Fibroblast of lung (primary cell): ENCODE results near the gene ALDH3A1. TPM values are rescaled to one million over a fixed set of nuclear protein-coding genes. Genes with fewer than 3 reads are reported as not detected.

Source experiments
- DNase-seq, 2 donors: peaks; one replicate each; pipeline versions ENCODE4 v3.0.0 to v3.0.0-alpha.2; 2010; ENCODE audit warnings: low read depth in 2 of 2
- H2AFZ ChIP-seq: 2 replicates; pipeline ENCODE4 v1.5.1; 2012; ENCODE audit warnings: low read length, control low read depth, inconsistent platforms
- H3K27ac ChIP-seq: 2 replicates; pipeline ENCODE4 v1.5.1; 2011; ENCODE audit warnings: low read length, control low read depth; ENCODE audit not compliant: insufficient read depth
- H3K27me3 ChIP-seq: 2 replicates; pipeline ENCODE4 v1.5.1; 2011; ENCODE audit warnings: mild to moderate bottlenecking, low read length; ENCODE audit not compliant: control insufficient read depth, insufficient read depth
- H3K36me3 ChIP-seq: 2 replicates; pipeline ENCODE4 v1.5.1; 2011; ENCODE audit warnings: low read length; ENCODE audit not compliant: control insufficient read depth, insufficient read depth
- H3K4me1 ChIP-seq: 2 replicates; pipeline ENCODE4 v1.5.1; 2011; ENCODE audit warnings: low read length; ENCODE audit not compliant: control insufficient read depth, insufficient read depth; ENCODE audit errors: extremely low read depth
- H3K4me2 ChIP-seq: 2 replicates; pipeline ENCODE4 v1.5.1; 2011; ENCODE audit warnings: low read length, control low read depth; ENCODE audit not compliant: insufficient read depth; ENCODE audit errors: extremely low read depth
- H3K4me3 ChIP-seq, 4 experiments: fragments of 200-600 bp in 1 of 4; sonication (generic) in 1 of 4; replicated peaks in 1 of 4; 2 replicates each; pipeline ENCODE4 v1.5.1; 2011 to 2016; ENCODE audit warnings: low read length in 4 of 4, low read depth in 3 of 4, mild to moderate bottlenecking in 3 of 4, control low read depth in 2 of 4, inconsistent platforms in 1 of 4, mixed read lengths in 1 of 4; ENCODE audit not compliant: insufficient read depth in 1 of 4; ENCODE audit errors: control extremely low read depth in 1 of 4
- H3K79me2 ChIP-seq: 2 replicates; pipeline ENCODE4 v1.5.1; 2012; ENCODE audit warnings: mild to moderate bottlenecking, low read length, inconsistent platforms; ENCODE audit not compliant: control insufficient read depth, insufficient read depth
- H3K9ac ChIP-seq: 2 replicates; pipeline ENCODE4 v1.5.1; 2011; ENCODE audit warnings: mild to moderate bottlenecking, low read length, control low read depth; ENCODE audit not compliant: insufficient read depth
- H3K9me3 ChIP-seq: 2 replicates; pipeline ENCODE4 v1.5.1; 2012; ENCODE audit warnings: low read depth, low read length; ENCODE audit not compliant: control insufficient read depth, insufficient read depth
- H4K20me1 ChIP-seq: 2 replicates; pipeline ENCODE4 v1.5.1; 2011; ENCODE audit warnings: low read length; ENCODE audit not compliant: control insufficient read depth, insufficient read depth; ENCODE audit errors: extremely low read depth
- EZH2 ChIP-seq: IDR thresholded peaks from 2 replicates; pipeline ENCODE4 v1.5.1; 2012; ENCODE audit warnings: low read length, control low read depth, mild to moderate bottlenecking; ENCODE audit errors: missing control alignments
- polyA plus RNA-seq, 2 donors: library from polyadenylated mRNA; depleted of rRNA in 1 of 2; stranded (reverse) in 1 of 2; unstranded in 1 of 2; fragments of >200 nt; gene quantifications; 2 replicates each; pipeline ENCODE4 v1.2.1, GENCODE V29; 2011 to 2012; ENCODE audit warnings: missing spikeins in 1 of 2
- total RNA-seq: library from RNA; depleted of rRNA; stranded (reverse); fragments of >200 nt; gene quantifications from 2 replicates; pipeline ENCODE4 v1.2.1, GENCODE V29; 2014
- TF ChIP-seq, protein P1 (sequence below), 2 donors: IDR thresholded peaks in 1 of 2; conservative IDR thresholded peaks in 1 of 2; 1 replicate in 1 of 2; 2 replicates in 1 of 2; pipeline ENCODE4 v1.5.1; 2011 to 2012; ENCODE audit warnings: low read length in 2 of 2, control low read depth in 1 of 2, inconsistent platforms in 1 of 2, low read depth in 1 of 2, mild to moderate bottlenecking in 1 of 2

The ALDH3A1 gene
- total and polyA plus RNA-seq, 2 donors (not counting 1 experiment from before 2014, with no cell fraction given), result 0.17 to 1.0 TPM

DNA sequence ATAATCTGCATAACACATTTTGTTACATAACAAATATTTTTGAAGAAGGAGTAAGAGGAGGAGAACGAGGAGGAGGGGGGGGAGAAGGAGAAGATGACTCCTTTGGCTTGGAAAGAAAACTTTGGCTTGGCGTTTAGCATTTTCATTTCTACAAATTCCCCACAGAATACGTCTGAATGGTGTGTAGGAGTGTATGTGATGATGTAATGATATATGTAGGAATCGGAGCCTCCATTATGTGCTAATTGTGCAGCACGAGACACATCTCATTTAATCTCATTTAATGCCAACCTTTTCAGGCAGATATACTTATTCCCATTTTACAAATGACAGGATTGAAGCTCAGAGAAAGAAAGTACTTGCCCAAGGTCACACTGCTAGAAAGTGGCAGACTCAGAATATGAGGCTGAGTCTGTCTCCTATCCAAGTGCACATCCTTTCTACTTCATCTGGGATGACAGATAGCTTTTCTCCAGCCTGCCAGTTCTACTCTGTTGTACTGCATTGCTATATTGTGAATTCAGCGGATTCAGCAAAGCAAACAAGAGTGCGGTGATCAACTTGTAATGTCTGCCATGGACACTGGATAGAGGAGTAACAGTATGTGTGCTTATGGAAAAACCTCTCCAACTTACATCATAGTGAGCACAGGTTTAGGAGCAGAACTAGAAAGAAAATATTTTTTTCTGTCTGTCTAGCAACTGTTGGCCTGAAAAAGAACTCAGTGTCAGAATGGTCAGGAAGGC, 21.3 kb downstream of the ALDH3A1 start:
- no peaks in the 10 kb centered on the region for H3K9me3 ChIP-seq
- H3K4me2 ChIP-seq, result no peak overlapping the region
- no peaks in the 10 kb centered on the region for H4K20me1 ChIP-seq
- no peaks in the 10 kb centered on the region for H3K27me3 ChIP-seq
- TF ChIP-seq, protein P1, sequence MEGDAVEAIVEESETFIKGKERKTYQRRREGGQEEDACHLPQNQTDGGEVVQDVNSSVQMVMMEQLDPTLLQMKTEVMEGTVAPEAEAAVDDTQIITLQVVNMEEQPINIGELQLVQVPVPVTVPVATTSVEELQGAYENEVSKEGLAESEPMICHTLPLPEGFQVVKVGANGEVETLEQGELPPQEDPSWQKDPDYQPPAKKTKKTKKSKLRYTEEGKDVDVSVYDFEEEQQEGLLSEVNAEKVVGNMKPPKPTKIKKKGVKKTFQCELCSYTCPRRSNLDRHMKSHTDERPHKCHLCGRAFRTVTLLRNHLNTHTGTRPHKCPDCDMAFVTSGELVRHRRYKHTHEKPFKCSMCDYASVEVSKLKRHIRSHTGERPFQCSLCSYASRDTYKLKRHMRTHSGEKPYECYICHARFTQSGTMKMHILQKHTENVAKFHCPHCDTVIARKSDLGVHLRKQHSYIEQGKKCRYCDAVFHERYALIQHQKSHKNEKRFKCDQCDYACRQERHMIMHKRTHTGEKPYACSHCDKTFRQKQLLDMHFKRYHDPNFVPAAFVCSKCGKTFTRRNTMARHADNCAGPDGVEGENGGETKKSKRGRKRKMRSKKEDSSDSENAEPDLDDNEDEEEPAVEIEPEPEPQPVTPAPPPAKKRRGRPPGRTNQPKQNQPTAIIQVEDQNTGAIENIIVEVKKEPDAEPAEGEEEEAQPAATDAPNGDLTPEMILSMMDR (conservative IDR thresholded peaks at IDR 0.05 in 1 of 2, IDR thresholded peaks at IDR 0.05 in 1 of 2; ENCODE audit: low read depth in 1 of 2, low read length in 2 of 2), result no peak
- no peak for TF ChIP-seq EZH2
- no peak overlapping the region for H3K4me3 ChIP-seq
- no peak overlapping the region for H3K9ac ChIP-seq
- peaks cover 9% of the 10 kb centered on the region for H3K4me1 ChIP-seq
- no peak overlapping the region for H3K27ac ChIP-seq
- H3K36me3 ChIP-seq, result no peaks in the 10 kb centered on the region
- DNase-seq, result peak in 1 of 2 donors; percentile 18
- H3K79me2 ChIP-seq, result no peaks in the 10 kb centered on the region
- no peak overlapping the region for H2AFZ ChIP-seq

DNA sequence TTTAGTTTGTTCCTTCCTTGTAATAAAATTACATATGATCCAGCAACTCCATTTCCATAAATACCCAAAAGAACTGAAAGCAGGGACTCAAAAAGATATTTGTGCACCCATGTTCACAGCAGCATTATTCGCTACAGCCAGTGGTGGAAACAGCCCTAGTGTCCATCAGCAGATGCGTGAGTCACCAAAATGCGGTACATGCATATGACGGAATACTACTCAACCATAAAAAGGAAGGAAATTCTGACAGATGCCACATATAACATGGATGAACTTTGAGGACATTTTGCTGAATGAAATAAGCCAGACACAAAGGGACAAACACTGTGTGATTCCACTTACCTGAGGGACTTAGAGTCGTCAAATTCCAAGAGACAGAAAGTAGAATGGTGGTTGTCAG, 22.6 kb downstream of the ALDH3A1 start:
- no peaks in the 10 kb centered on the region for H3K9me3 ChIP-seq
- no peaks in the 10 kb centered on the region for H3K27me3 ChIP-seq
- H3K4me1 ChIP-seq, result peaks cover 9% of the 10 kb centered on the region
- H3K9ac ChIP-seq, result no peak overlapping the region
- no peaks in the 10 kb centered on the region for H3K79me2 ChIP-seq
- no peak for DNase-seq
- no peak overlapping the region for H3K4me2 ChIP-seq
- no peaks in the 10 kb centered on the region for H4K20me1 ChIP-seq
- TF ChIP-seq, protein P1 (conservative IDR thresholded peaks at IDR 0.05 in 1 of 2, IDR thresholded peaks at IDR 0.05 in 1 of 2; ENCODE audit: low read depth in 1 of 2, low read length in 2 of 2), result no peak
- no peak for TF ChIP-seq EZH2
- no peaks in the 10 kb centered on the region for H3K36me3 ChIP-seq
- H3K4me3 ChIP-seq, result no peak overlapping the region
- H3K27ac ChIP-seq, result no peak overlapping the region
- H2AFZ ChIP-seq, result no peak overlapping the region

DNA sequence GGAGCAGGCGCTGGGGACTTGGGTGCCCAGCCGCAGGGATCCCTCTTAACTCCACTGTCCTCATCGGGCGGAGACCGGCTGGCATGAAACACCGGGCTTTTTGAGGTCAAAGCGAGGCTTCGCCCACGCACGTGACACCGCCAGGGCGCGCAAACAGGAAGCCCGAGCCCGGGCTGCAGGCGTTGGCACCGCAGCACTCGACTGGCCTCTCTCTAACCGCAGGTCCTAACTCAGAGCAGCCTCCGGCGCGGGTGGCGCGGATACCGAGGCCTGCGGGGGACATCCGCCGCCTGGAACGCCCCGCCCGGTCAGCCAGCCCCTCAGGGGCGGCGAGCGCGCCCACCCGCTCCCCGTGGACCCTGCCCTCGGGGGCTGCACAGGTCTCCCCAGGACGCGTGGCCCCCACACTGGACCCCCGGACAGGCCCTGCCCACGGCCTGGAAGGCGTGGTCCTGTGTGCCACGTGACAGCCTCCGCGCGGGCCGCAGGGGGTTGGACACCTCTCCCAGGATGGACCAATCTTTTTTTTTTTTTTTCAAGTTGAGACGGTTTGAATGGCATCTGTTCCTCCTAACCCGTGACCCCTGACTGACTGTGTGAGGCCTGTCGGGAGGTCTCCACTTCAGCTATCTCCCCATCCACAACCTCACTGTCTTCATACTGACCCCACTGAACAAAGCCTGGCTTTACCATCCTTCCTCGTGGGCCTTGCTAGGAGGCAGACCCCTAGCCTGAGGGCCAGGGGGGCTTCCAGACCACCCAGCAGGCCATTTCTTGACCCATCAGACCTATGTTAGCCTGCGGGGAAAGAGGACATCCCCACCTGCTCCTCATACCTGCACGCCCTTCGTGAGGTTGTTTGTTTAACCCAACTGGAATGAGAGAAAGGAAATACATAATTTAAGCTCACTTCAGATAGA, 23.3 kb downstream of the ALDH3A1 start:
- Histone ChIP-seq H3K4me1 (peaks cover 9% of the 10 kb centered on the region), H3K4me2 (no peak overlapping the region), H4K20me1 (no peaks in the 10 kb centered on the region), H3K27me3 (no peaks in the 10 kb centered on the region), H3K79me2 (no peaks in the 10 kb centered on the region), H3K36me3 (no peaks in the 10 kb centered on the region), H3K4me3 (no peak overlapping the region), H2AFZ (no peak overlapping the region), H3K9ac (no peak overlapping the region), H3K27ac (no peak overlapping the region), H3K9me3 (no peaks in the 10 kb centered on the region)
- TF ChIP-seq, protein P1 (conservative IDR thresholded peaks at IDR 0.05 in 1 of 2, IDR thresholded peaks at IDR 0.05 in 1 of 2; ENCODE audit: low read depth in 1 of 2, low read length in 2 of 2), result no peak
- TF ChIP-seq EZH2, result no peak
- DNase-seq, result peak in 1 of 2 donors; percentile 9
